HepG2 (cell line): ENCODE measurements around the gene MTMR4. TPM values are rescaled to one million over a fixed set of nuclear protein-coding genes. Genes with fewer than 3 reads are reported as not detected.

Experiments
- E2F1 ChIP-seq: sonication (generic); formaldehyde crosslinking; IDR thresholded peaks from 2 replicates; pipeline ENCODE4 v1.5.0; 2020; ENCODE audit warnings: missing genetic modification reagents
- MEF2D ChIP-seq: sonication (generic); formaldehyde crosslinking; IDR thresholded peaks from 2 replicates; pipeline ENCODE4 v1.5.1; 2020; ENCODE audit warnings: mild to moderate bottlenecking, missing genetic modification reagents
- MEIS1 ChIP-seq: sonication (generic); formaldehyde crosslinking; IDR thresholded peaks from 2 replicates; pipeline ENCODE4 v1.9.0; 2021; ENCODE audit warnings: mild to moderate bottlenecking, missing genetic modification reagents, moderate library complexity, borderline replicate concordance
- PTBP1 ChIP-seq: fragments of 200-400 bp; formaldehyde crosslinking; IDR thresholded peaks from 2 replicates; pipeline ENCODE4 v1.6.1; 2018; ENCODE audit warnings: low read length, low read depth; ENCODE audit not compliant: poor library complexity, severe bottlenecking
- SOX13 ChIP-seq, 3 experiments: fragments of 450-650 bp in 1 of 3; sonication (generic) in 1 of 3; formaldehyde crosslinking in 1 of 3; IDR thresholded peaks in 2 of 3; conservative IDR thresholded peaks in 1 of 3; 2 replicates each; pipeline versions ENCODE4 v1.5.0 to v1.6.1; 2016 to 2020; ENCODE audit warnings: antibody characterized with exemption in 1 of 3, mild to moderate bottlenecking in 1 of 3, missing compliant biosample characterization in 1 of 3, missing genetic modification reagents in 1 of 3, moderate library complexity in 1 of 3
- TMF1 ChIP-seq: sonication (generic); formaldehyde crosslinking; IDR thresholded peaks from 2 replicates; pipeline ENCODE4 v1.8.1; 2022; ENCODE audit warnings: low read depth, missing genetic modification reagents
- ZHX2 ChIP-seq, 2 experiments: sonication (generic) in 1 of 2; formaldehyde crosslinking in 1 of 2; IDR thresholded peaks; 2 replicates each; pipeline versions ENCODE4 v1.6.1 to v1.9.0; 2014 to 2022; ENCODE audit warnings: antibody characterized with exemption in 1 of 2, borderline replicate concordance in 1 of 2, inconsistent platforms in 1 of 2, low read depth in 1 of 2, missing genetic modification reagents in 1 of 2
- ZNF329 ChIP-seq: sonication (generic); formaldehyde crosslinking; IDR thresholded peaks from 2 replicates; pipeline ENCODE4 v1.9.0; 2021; ENCODE audit warnings: low read depth, mild to moderate bottlenecking, missing genetic modification reagents
- ZNF335 ChIP-seq: sonication (generic); formaldehyde crosslinking; IDR thresholded peaks from 2 replicates; pipeline ENCODE4 v1.4.0; 2020; ENCODE audit warnings: missing genetic modification reagents
- ZNF781 ChIP-seq: sonication (generic); formaldehyde crosslinking; IDR thresholded peaks from 2 replicates; pipeline ENCODE4 v1.5.1; 2020; ENCODE audit warnings: borderline replicate concordance, mild to moderate bottlenecking, missing genetic modification reagents; ENCODE audit errors: not compliant biosample characterization
- ZNF891 ChIP-seq: sonication (generic); formaldehyde crosslinking; IDR thresholded peaks from 2 replicates; pipeline ENCODE4 v1.5.0; 2020; ENCODE audit warnings: mild to moderate bottlenecking, missing genetic modification reagents
- polyA plus RNA-seq, 8 experiments: library from polyadenylated mRNA; depleted of rRNA in 3 of 8; stranded (reverse) in 7 of 8; unstranded in 1 of 8; fragments of >200 nt; fragmentation: Illumina TruSeq in 4 of 8; extraction: Trizol in 4 of 8; gene quantifications; 2 replicates each; pipeline versions ENCODE4 v1.2.1 to v1.2.3, GENCODE V29; 2011 to 2016; ENCODE audit warnings: low read depth in 4 of 8, missing spikeins in 1 of 8, mixed read lengths in 1 of 8; ENCODE audit not compliant: insufficient read depth in 1 of 8
- total RNA-seq, 5 experiments: library from RNA; depleted of rRNA; stranded (reverse); fragments of >200 nt; fragmentation: Illumina TruSeq; extraction: Trizol; gene quantifications; 2 replicates each; pipeline ENCODE4 v1.2.3, GENCODE V29; 2016; ENCODE audit warnings: low read depth in 1 of 5

The MTMR4 gene
- total and polyA plus RNA-seq, 2 of the 13 experiments (the other 11 are each of a cell fraction or from before 2014, with no cell fraction given) = 62.5 to 65.1 TPM

- TF ChIP-seq E2F1 (no peak), MEIS1 (no peak), PTBP1 (no peak), ZNF781 (no peak), SOX13 (IDR thresholded peaks at IDR 0.05) (no peak), SOX13 (CRISPR knock-in tag; conservative IDR thresholded peaks at IDR 0.05 in 1 of 2, IDR thresholded peaks at IDR 0.05 in 1 of 2) (no peak), ZHX2 (IDR thresholded peaks at IDR 0.05; ENCODE audit: low read depth) (no peak), ZHX2 (CRISPR knock-in tag; IDR thresholded peaks at IDR 0.05; ENCODE audit: borderline replicate concordance) (no peak), TMF1 (CRISPR knock-in tag) (no peak), ZNF891 (CRISPR knock-in tag) (no peak), ZNF335 (CRISPR knock-in tag) (no peak), MEF2D (CRISPR knock-in tag) (no peak), ZNF329 (CRISPR knock-in tag) (no peak)
Measured at GRCh38 chr17:58491510-58492045, 22.9 kb downstream of the MTMR4 start (continued).
